ENCODE data around the gene MICU1.
A peak's percentile ranks its signal among the peaks of the same experiment; 100 is the strongest.

The MICU1 gene

DNA sequence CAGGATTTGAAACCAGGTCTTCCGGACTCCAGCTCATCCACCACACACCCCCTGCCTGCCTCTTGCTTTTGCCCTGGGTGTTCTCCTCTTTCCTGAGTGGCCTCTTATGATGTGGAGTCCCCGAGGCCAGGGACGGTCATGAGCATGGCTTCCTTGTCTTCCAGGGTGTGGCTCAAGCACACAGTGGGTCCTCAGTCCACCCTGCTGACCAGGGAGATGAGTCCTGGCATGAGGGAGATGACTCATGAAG lies 303.9 kb downstream of the MICU1 start:
- TF ChIP-seq, protein P1, sequence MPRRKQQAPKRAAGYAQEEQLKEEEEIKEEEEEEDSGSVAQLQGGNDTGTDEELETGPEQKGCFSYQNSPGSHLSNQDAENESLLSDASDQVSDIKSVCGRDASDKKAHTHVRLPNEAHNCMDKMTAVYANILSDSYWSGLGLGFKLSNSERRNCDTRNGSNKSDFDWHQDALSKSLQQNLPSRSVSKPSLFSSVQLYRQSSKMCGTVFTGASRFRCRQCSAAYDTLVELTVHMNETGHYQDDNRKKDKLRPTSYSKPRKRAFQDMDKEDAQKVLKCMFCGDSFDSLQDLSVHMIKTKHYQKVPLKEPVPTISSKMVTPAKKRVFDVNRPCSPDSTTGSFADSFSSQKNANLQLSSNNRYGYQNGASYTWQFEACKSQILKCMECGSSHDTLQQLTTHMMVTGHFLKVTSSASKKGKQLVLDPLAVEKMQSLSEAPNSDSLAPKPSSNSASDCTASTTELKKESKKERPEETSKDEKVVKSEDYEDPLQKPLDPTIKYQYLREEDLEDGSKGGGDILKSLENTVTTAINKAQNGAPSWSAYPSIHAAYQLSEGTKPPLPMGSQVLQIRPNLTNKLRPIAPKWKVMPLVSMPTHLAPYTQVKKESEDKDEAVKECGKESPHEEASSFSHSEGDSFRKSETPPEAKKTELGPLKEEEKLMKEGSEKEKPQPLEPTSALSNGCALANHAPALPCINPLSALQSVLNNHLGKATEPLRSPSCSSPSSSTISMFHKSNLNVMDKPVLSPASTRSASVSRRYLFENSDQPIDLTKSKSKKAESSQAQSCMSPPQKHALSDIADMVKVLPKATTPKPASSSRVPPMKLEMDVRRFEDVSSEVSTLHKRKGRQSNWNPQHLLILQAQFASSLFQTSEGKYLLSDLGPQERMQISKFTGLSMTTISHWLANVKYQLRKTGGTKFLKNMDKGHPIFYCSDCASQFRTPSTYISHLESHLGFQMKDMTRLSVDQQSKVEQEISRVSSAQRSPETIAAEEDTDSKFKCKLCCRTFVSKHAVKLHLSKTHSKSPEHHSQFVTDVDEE (CRISPR knock-in tag; IDR thresholded peaks at IDR 0.05), result no peak
- TF ChIP-seq TOX (CRISPR knock-in tag; IDR thresholded peaks at IDR 0.05; ENCODE audit: borderline replicate concordance) (no peak), RARB (CRISPR knock-in tag; IDR thresholded peaks at IDR 0.05) (no peak), ISL1 (CRISPR knock-in tag; IDR thresholded peaks at IDR 0.05) (no peak), ZNF565 (CRISPR knock-in tag; conservative IDR thresholded peaks at IDR 0.05; ENCODE audit: low read depth) (no peak), ZNF8 (CRISPR knock-in tag; IDR thresholded peaks at IDR 0.05) (no peak), CSDC2 (CRISPR knock-in tag; IDR thresholded peaks at IDR 0.05) (no peak), PPARA (CRISPR knock-in tag; IDR thresholded peaks at IDR 0.05; ENCODE audit: borderline replicate concordance) (no peak), GLIS3 (CRISPR knock-in tag; IDR thresholded peaks at IDR 0.05) (no peak), TCF4 (CRISPR knock-in tag; IDR thresholded peaks at IDR 0.05; ENCODE audit: borderline replicate concordance) (no peak), ZFP3 (CRISPR knock-in tag; IDR thresholded peaks at IDR 0.05) (no peak), ARNTL (CRISPR knock-in tag; IDR thresholded peaks at IDR 0.05; ENCODE audit: borderline replicate concordance, low read depth) (no peak), OSR1 (CRISPR knock-in tag; IDR thresholded peaks at IDR 0.05) (no peak)
- TF ChIP-seq, protein P2, sequence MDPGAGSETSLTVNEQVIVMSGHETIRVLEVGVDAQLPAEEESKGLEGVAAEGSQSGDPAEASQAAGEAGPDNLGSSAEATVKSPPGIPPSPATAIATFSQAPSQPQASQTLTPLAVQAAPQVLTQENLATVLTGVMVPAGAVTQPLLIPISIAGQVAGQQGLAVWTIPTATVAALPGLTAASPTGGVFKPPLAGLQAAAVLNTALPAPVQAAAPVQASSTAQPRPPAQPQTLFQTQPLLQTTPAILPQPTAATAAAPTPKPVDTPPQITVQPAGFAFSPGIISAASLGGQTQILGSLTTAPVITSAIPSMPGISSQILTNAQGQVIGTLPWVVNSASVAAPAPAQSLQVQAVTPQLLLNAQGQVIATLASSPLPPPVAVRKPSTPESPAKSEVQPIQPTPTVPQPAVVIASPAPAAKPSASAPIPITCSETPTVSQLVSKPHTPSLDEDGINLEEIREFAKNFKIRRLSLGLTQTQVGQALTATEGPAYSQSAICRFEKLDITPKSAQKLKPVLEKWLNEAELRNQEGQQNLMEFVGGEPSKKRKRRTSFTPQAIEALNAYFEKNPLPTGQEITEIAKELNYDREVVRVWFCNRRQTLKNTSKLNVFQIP (CRISPR knock-in tag; IDR thresholded peaks at IDR 0.05; ENCODE audit: borderline replicate concordance, low read depth), result no peak
- TF ChIP-seq, protein P3, sequence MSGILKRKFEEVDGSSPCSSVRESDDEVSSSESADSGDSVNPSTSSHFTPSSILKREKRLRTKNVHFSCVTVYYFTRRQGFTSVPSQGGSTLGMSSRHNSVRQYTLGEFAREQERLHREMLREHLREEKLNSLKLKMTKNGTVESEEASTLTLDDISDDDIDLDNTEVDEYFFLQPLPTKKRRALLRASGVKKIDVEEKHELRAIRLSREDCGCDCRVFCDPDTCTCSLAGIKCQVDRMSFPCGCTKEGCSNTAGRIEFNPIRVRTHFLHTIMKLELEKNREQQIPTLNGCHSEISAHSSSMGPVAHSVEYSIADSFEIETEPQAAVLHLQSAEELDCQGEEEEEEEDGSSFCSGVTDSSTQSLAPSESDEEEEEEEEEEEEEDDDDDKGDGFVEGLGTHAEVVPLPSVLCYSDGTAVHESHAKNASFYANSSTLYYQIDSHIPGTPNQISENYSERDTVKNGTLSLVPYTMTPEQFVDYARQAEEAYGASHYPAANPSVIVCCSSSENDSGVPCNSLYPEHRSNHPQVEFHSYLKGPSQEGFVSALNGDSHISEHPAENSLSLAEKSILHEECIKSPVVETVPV (CRISPR knock-in tag; IDR thresholded peaks at IDR 0.05), result no peak
- no peak for ATAC-seq

DNA sequence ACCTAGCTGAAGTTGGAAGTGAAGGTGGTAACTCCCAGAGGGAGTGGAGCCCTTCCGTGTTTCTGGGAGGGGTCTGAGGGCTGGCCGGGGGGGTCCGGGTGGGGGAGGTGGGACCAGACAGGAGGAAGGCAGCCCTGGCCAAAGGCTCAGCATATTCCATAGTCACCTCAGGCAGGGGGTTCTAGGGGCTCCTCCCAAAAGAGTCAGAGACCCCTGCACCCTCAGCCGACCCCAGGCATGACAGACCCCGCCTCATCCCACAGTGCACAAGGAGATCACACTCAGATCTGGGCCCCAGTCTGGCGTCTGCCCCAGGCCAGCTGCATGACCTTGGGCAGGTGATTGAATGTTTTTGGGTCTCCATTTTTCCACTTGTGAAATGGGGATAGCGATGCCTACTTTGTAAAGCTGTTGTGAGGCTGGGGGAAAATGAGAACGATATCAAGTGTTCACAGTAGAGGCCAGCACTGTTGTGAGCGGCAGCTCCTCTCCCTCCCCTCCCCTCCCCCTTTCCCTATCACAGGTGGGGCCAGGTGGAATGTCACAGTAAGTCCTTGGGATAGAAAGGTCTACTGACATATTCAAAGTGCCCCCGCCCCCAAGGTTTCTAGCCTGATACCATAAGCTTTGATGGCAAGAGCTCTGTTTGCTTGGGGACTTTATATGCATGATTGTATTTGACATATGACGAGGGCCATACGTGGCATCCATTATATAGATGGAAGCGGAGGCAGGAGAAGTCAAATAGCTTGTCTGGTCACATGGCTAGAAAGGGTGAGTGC lies 304.4 kb downstream of the MICU1 start:
- ATAC-seq, result no peak
- TF ChIP-seq GLIS3 (CRISPR knock-in tag; IDR thresholded peaks at IDR 0.05) (no peak), ZNF70 (CRISPR knock-in tag; IDR thresholded peaks at IDR 0.05) (no peak), TCF4 (CRISPR knock-in tag; IDR thresholded peaks at IDR 0.05; ENCODE audit: borderline replicate concordance) (no peak), ESRRG (CRISPR knock-in tag; IDR thresholded peaks at IDR 0.05) (no peak), TOX (CRISPR knock-in tag; IDR thresholded peaks at IDR 0.05; ENCODE audit: borderline replicate concordance) (no peak), ZNF8 (CRISPR knock-in tag; IDR thresholded peaks at IDR 0.05) (no peak), OSR1 (CRISPR knock-in tag; IDR thresholded peaks at IDR 0.05) (no peak)
- TF ChIP-seq, protein P3 (CRISPR knock-in tag; IDR thresholded peaks at IDR 0.05), result no peak

DNA sequence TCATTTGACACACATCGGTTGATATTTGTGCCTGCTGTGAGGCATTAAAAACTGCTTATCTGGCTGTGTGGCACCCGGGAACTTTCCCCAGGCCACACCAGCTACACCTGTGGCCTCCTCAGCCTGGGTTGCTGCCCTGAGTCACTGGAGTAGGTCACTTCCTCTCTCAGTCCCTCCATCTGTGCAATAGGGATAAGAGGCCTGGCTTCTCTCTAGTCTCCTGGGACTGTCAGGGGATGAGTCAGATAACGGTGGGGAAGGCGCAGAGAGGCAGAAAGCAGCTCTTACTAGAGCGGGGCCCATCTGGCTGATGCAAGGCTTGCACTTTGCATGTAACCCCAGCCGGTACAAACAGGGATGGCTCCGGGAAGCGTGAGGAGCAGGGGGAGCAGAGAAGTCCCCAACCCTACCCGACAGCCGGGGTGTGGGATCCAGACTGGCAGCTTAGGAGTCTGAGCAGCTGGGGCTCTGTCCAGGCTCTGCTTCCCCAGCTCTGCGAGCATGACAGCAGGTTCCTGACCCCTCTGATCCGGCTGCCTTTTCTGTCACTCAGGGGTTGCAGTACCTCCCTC lies 305.1 kb downstream of the MICU1 start:
- ATAC-seq, result peak; percentile 86
- TF ChIP-seq ZNF70 (CRISPR knock-in tag; IDR thresholded peaks at IDR 0.05), result peak; percentile 56; the same call in 1 of the 2 replicates
- TF ChIP-seq, protein P4, sequence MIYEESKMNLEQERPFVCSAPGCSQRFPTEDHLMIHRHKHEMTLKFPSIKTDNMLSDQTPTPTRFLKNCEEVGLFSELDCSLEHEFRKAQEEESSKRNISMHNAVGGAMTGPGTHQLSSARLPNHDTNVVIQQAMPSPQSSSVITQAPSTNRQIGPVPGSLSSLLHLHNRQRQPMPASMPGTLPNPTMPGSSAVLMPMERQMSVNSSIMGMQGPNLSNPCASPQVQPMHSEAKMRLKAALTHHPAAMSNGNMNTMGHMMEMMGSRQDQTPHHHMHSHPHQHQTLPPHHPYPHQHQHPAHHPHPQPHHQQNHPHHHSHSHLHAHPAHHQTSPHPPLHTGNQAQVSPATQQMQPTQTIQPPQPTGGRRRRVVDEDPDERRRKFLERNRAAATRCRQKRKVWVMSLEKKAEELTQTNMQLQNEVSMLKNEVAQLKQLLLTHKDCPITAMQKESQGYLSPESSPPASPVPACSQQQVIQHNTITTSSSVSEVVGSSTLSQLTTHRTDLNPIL (CRISPR knock-in tag; IDR thresholded peaks at IDR 0.05; ENCODE audit: low read depth), result no peak; the same call in 1 of the 2 replicates
- no peak for TF ChIP-seq ESRRG (CRISPR knock-in tag; IDR thresholded peaks at IDR 0.05)
- no peak for TF ChIP-seq ZC3H10 (CRISPR knock-in tag; IDR thresholded peaks at IDR 0.05)
- TF ChIP-seq TOX (CRISPR knock-in tag; IDR thresholded peaks at IDR 0.05; ENCODE audit: borderline replicate concordance), result no peak
- peak; percentile 73 for TF ChIP-seq TCF4 (CRISPR knock-in tag; IDR thresholded peaks at IDR 0.05; ENCODE audit: borderline replicate concordance)
- TF ChIP-seq CSDC2 (CRISPR knock-in tag; IDR thresholded peaks at IDR 0.05), result 0 out of 2 replicates have a peak, but pooled peaks have one; percentile 68
- no peak for TF ChIP-seq ARNTL (CRISPR knock-in tag; IDR thresholded peaks at IDR 0.05; ENCODE audit: borderline replicate concordance, low read depth)
- TF ChIP-seq ISL1 (CRISPR knock-in tag; IDR thresholded peaks at IDR 0.05), result peak; percentile 58; the same call in 1 of the 2 replicates
- TF ChIP-seq, protein P5, sequence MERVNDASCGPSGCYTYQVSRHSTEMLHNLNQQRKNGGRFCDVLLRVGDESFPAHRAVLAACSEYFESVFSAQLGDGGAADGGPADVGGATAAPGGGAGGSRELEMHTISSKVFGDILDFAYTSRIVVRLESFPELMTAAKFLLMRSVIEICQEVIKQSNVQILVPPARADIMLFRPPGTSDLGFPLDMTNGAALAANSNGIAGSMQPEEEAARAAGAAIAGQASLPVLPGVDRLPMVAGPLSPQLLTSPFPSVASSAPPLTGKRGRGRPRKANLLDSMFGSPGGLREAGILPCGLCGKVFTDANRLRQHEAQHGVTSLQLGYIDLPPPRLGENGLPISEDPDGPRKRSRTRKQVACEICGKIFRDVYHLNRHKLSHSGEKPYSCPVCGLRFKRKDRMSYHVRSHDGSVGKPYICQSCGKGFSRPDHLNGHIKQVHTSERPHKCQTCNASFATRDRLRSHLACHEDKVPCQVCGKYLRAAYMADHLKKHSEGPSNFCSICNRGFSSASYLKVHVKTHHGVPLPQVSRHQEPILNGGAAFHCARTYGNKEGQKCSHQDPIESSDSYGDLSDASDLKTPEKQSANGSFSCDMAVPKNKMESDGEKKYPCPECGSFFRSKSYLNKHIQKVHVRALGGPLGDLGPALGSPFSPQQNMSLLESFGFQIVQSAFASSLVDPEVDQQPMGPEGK (CRISPR knock-in tag; IDR thresholded peaks at IDR 0.05; ENCODE audit: borderline replicate concordance), result no peak
- TF ChIP-seq PPARA (CRISPR knock-in tag; IDR thresholded peaks at IDR 0.05; ENCODE audit: borderline replicate concordance), result no peak
- no peak for TF ChIP-seq ZNF8 (CRISPR knock-in tag; IDR thresholded peaks at IDR 0.05)
- TF ChIP-seq ZFP3 (CRISPR knock-in tag; IDR thresholded peaks at IDR 0.05), result peak; percentile 44; the same call in 1 of the 2 replicates
- no peak for TF ChIP-seq GLIS3 (CRISPR knock-in tag; IDR thresholded peaks at IDR 0.05)
- 0 out of 2 replicates have a peak, but pooled peaks have one; percentile 22 for TF ChIP-seq ZFP30 (CRISPR knock-in tag; IDR thresholded peaks at IDR 0.05)
- TF ChIP-seq RARB (CRISPR knock-in tag; IDR thresholded peaks at IDR 0.05), result no peak
- TF ChIP-seq, protein P3 (CRISPR knock-in tag; IDR thresholded peaks at IDR 0.05), result no peak
